NCI-H1436 treated with DMSO at 0.1 percent for 48 hours (cell line): ENCODE measurements around the gene SLC2A1.

Experiments
- DNase-seq: peaks from one replicate; lab custom pipeline; 2025; lab: John Stamatoyannopoulos, UW

SLC2A1 gene

DNA sequence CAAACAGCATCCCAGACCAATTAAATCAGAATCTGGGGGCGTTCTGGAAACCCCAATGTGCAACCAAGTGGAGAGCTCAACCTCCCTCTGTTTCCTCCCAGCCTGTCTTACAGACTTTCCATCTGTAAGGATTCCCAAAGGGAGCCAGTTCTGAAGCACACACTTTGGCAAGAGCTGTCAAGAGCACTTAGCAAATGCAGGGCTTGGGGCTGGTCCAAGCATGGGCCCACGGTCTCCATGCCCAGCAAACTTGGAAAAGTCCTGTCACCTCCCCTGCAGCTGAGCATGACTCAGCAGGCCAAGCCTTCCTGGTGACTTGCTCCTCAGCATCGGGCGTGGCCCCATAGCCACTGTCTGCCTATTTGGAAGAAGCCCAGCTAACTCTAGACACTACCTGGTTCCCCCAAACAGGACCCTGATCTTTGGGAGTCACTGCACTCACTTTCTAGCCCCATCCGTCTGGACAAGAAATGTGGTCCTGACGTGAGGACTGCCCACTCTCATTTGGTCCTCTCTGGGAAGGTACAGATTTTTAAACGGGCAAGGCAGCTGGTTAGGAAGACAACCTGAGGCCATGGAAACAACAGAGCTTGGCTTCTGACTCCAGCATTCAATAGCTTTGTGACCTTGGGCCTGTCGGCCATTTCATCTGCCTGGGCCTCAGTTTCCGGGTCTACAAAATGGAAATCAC, 16.9 kb downstream of the SLC2A1 start:
- DNase-seq: no peak

DNA sequence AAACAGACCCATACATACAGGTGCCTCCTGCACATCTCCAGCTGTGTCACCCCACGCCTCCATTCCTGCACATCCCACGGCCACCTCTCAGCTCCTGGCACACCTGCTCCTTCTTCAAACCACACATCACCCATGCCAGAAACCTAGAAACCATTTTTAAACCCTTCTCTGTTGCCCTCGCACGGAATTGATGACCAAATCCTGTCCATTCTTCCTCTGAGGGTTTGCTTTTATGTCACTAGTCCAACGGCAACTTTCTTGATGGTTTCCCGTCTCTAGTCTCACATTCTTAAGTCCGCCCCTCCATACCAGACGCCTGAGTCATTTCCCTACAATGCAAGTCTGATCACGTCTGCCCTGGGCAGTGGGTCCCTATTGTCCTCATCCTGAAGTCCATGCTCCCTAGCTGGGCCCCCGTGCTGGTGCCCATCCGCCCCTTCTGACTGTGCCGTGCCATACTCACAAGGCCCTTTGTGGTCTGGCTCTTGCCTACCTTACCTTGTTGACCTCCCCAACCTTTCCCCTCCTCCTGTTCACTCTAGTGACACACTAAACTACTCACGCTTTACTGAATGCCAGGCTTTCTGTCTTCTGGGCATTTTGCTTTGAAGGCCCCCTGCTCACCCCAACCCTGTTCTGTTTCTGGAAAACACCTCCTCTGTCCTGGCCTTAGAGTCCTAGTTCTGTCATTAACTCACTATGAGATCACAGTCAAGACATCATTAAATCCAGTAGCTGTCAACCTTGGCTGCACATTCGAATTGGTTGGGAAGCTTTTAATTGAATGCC, 17.6 kb downstream of the SLC2A1 start:
- DNase-seq: no peak

DNA sequence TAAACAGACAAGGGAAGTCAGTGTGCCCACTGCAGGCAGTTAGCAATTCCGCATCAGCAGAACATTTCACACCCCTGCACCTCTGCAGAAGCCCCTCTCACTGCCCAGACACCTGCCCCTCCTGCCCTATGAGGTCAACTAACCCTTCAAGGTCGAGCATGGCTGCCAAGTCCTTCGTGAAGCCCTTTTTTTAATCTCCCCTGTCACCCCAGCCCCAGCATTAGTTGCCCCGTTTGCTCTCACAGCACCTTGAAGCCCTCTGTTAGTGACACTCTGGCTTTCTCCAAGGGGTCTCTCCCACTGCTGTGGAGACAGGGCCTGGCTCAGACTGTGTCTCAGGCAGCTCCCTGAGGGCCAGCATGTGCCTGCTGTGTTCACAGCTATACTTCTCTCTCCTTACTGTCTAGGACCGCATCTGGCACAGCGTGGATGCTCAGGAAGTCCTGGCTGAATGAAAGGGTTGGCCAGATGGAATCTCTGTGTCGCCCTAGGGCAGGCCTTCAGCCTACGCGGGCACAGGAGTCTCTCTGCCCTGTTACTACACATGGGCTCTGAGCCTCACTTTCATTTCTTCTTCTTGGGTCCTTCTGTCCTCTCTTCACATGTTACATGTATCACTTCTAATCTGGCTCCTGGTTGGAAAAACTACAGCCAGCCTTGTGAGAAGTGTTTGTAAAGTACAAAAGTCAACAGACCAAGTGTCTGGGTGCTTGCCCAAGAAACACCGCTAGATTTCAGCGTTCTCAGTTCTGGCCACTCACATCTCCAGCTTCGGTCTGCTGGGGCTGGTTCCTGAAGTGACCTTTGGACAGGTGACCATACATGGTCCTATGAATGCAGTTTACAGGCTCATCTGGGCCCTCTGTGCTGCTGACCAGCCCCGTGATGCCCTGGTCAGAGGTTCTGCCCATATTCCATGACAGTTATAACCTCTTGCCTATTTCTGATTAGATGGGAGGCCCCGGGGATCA, 19.7 kb downstream of the SLC2A1 start:
- DNase-seq: no peak

DNA sequence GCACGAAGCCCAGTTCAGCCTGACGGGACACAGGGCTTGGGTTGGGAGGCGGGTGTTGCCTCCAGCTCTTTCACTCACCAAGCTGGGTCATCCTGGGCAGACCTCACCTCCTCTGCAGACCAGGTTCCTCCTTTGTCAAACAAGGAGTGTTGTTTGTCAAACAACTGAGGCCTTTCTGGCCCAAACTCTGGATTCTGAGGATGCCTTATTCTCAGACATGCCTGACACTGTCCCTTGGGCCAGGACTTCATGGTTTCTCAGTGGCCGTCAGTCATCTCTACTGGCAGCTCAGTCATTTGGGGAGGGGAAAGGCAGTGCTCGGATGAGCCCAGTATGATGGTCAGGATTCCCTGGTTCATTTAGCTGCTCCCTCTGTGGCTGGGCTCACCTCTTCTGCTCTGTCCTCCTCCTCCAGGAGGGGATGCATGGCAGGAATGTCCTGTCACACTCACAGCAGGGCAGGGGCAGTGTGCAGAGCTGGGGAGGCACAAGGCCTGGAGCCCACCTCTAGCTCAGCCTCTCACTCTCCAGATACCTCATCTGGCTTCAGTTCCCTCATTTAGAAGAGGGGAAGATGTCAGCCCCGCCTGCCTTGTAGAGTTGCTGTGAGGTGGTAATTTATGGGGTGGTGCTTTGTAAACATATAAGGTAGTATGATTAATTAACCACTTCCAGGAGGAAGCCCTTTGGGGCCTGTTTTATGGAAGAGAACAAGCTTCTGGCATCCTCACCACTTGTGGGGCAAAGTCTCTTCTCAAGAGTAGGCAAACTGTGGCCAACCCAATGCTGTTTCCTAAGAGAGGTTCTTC, 20.6 kb downstream of the SLC2A1 start:
- DNase-seq: no peak

DNA sequence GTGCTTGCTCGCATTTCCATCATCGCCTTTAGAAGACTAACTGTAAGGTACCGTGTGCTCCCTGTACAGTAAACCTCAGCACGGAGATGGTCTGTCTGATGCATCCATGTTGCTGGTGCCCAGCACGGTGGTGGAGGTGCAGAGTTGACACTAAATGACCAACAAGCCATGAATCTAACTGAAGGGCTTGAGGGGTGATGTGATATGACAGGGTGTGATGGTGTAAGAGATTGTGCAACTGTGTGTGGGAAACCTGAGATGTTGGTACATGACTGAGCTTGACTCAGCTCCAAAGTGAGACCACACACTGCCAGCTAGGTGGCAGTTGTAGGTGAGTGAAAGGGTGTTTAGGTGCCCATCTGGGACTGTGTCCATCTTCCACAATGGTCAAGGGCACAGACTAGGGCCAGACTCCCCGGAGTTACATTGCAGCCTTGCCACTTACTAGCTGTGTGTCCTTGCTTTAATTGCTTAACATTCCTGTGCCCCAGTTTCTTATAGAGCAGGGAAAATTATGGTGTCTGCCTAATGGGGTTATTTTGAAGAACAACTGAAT, 21.4 kb downstream of the SLC2A1 start:
- DNase-seq: no peak

DNA sequence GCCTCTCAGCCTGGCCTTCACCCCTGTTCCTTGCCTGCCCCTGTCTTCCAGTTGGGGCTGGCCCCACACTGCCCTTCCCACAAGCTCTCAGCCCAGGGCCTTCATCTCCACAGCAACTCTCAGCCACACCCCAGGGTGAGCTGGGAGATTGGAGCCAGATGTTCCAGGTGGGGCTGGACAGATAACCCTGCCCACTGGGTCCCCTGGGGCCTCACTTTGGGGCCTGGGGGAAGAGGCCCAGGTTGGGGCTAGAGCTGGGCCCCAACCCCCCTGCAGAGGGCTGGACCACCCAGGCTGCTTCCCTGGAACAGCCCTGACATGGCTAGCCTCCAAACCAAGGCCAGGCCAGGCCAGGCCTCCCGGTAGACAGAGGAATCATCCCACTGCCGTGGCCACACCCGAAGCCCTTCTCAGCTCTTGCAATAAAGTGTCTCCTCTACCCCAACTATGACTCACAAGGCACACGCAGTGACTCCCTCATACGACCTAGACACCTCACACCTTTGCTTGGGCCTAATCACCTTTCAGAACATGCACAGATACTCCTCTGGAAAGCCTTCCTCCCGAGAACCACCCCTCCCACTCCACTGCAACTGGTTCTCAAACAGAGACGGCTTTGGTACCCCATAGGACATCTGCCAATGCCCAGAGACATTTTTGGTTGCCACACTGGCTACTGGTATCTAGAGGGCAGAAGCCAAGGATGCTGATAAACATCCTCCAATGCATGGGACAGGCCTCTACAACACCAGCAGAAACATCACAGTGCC, 22.2 kb downstream of the SLC2A1 start:
- no peak for DNase-seq

DNA sequence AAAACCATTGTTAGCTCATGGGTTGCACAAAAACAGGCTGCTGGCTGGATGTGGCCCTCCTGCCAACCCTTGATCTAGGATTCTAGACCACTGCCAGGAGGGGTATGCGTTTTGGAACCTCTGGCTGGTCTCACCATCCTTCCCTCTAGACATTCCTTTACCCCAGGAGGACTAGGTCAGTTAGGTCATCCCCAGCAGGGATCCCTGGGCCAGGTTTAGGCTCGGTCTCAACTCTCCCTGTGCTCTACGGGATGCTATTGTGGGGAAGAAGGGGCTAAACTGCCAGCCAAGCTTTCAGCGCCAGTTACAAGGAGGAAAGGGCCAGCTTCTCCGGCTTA, 22.7 kb downstream of the SLC2A1 start:
- no peak for DNase-seq

DNA sequence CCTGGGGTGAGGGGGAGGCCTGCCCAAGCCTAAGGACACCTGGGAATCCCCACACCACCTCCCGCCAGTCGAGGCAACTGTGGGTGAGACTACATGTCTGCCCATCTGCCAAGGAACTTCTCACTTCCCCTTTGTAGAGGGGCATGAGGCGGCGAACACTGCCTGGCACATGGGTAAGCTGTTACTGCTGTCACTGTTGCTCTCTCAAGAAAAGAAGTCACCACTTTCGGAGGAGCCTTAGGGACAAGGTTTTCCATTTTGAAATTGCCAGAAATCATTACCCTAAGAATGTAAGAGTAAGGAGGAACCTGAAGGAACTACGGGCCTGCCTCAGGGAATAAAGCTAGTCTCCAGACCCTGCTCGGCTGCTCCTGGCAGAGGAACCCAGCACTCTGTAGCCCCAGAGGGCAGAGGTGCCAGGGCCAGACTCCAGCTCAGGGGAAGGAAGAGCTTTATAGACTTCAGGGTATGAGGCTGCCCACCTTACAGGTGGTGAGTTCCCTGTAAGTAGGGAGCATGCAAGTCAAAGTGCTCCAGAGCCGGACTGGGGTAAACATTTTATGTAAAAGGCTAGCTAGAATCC, 23.3 kb downstream of the SLC2A1 start:
- no peak for DNase-seq

DNA sequence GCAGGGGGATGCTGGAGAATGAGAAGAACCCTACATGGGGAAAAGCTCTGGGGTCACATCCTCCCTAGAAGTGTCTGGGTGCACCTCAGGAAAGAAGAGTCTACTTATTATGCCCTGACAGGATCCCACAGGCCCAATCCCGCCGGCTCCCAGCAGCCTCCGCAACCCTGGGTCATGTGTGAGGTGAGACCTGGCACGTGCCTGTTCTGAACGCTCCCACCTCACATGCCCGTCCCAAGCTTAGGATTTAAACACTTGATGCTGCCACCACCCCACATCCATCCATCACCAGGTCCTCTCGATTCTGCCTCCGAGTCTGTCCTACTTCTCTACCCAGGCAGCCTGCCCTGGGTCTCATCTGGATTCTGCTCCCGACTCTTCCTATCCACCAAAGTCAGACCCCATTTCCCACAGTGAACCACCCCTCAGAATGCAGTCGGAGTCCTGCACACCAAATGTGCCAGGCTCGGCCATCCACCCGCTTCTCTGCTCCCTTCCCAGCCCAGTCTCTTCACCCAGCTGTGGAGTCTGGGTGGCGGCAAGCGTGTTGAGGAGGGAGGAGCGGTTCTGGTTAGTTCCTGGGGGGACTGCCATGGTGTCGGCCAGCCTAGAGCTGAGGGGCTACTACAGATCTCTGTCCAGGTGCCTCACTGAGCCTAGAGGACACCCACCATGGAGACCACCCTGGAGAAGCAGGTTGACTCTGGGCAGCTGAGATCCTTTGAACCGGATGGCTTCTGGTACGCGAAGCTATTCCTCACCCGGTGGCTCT, 23.9 kb downstream of the SLC2A1 start:
- DNase-seq: no peak

DNA sequence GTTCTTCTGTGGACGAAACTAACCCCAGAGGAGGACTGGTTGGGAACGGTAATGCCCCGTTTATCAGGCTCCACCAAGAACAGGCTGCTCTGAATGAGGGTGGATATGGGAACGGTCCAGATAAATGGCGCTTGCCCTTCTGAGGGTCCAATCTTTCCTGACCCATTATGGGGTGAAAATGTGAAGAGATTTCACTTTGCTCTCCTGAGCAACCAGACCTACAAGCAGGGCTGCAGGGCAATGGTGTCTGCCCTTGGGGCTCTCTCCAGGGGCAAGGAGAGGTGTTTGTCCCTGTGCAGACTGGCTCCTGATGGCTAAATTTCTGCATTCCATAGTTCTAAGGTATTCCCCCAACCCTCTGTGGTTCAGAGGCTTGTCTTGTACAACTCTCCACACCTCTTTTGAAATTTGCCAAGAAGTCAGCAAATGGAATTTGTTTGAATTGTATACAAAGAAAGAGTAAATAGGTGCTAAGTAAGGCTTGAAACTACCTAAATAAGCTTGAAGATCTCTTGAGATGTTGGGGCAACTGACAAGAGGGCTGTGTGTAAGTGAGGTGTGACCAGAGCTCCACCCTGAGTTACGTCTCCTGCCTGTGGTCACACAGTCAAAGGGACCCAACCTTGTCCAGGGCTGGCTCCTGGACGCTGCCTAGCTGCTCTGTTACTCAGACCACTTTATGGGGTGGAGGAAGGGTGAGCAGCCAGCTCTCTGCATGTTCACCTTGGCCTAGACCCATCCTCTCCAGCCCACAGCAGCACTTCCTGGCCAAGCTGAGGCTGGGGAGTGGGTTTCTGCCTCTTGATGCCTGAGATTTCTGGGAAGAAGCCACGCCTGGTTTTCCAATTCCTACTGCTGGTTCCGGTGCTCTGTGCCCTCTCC, 24.8 kb downstream of the SLC2A1 start:
- no peak for DNase-seq

DNA sequence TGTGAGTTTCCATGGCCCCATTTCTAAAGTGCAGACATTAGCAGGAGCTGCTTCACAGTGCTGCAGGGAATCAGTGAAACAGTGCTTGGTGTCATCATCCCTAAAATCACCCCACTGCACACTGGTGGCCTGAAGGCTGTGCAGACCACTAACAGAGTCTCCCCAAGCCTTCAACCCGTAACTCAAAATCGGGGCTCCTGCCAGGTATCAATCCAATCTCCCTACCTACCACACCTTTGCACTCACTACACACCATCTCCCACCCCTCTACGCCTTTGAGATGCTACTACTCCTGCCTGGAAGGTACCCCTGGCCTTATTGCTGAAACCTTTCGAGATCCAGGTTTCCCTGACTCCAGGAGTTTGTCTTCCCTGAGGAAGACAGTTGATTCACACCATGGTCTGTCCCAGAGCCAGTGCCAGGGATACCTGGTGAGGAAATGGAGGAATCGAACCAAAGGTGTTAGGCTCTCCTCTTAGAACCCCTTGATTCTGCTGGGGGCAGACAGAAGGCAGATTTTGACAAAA, 25.5 kb downstream of the SLC2A1 start:
- DNase-seq: no peak

DNA sequence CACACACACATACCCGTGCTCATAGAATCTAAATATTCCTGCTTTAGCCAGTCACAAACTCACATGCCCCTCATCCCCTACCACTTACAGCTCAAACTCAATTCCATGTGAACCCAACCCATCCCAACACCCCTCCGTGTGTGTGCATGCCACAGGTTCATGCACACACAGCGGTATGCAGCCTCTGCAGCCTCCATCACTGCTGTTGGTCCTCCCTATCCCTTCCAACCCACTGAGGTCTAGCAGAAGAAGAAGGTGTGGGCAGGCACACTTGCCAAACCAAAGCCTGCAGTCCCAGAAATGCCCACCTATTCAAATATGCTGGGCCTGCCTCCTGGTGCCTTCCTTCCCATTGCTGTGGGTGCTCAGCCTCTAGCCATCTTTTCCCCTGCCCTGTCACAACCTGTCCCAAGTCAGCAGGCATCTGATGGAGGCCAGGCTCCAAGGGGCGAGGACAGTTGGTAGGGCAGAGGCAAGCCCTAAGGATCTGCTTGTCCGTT, 26.2 kb downstream of the SLC2A1 start:
- no peak for DNase-seq

DNA sequence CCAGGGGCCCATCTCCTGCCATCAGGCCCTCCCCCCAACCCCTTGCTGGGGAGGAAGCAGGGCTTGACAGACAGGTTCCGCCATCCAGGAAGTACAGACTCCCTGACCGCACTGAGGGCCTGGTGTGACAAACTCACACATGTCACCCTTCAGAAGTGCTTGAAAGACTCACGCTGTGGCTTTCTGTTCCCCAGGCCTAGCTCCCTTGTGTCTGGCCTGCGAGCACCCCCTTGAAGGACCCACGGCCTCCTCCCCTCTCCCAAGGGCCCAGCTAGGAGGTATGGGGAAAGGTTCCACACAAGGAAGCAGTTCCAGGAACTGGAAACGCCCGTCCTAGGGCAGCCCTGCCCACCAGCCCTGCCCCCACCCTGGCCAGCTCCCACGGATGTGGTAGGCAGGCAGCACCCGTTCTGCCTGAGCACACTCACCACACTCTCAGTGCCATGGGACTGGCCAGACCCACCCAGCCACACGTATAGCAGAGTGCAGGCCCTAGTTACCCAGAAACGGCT, 26.7 kb downstream of the SLC2A1 start:
- no peak for DNase-seq

DNA sequence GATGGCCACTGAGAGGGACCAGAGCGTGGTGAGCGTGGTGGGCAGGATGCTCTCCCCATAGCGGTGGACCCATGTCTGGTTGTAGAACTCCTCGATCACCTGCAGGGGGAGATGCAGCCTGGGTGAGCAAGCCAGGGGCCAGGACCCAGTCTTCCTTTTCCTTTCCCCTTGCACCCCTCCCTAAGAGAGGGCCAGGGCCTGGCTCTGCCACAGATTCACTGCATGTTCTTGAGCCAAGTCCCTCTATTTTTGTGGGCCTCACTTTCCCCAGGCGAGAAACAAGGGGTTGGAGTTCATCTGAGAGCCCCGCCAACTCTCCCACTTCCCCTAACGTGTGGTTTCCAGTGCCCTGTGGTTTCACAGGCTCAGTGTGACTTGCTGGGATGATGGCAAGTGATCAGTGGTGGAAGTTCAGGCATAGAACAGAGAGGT, 27.5 kb downstream of the SLC2A1 start:
- no peak for DNase-seq

DNA sequence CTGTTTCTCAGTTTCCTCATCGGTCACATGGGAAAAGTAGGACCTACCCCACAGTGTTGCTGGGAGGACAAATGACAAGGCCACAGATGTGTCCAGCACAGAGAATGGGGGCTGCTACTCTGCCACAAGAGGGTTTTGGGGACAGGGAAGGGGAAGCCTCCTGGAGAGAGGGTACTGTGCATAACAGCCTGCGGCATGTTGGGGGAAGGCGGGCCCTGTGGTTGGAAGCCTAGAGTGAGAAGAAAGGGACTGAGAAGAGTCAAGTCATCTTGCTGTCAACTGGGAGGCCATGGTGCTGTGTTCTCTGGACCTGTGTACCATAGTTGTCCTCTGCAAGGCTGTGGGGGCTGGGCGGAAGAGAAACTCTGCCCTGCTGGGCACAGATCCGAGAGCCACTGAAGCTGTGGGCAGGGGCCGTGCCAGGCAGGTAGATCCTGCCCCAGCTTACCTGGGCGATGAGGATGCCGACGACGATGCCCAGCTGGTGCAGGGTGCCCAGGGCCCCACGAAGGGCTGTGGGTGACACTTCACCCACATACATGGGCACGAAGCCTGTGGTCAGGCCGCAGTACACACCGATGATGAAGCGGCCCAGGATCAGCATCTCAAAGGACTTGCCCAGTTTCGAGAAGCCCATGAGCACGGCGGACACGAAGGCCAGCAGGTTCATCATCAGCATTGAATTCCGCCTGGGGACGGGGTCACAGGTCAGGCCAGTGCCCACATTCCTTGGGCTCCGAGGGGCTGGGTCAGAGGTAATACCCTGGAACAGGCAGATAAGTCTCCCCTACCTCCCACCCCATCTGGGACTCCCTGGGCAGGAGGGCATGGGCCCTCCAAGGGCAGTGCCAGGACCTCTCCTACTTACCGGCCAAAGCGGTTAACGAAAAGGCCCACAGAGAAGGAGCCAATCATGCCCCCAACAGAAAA, 28.2 kb downstream of the SLC2A1 start:
- DNase-seq: no peak

DNA sequence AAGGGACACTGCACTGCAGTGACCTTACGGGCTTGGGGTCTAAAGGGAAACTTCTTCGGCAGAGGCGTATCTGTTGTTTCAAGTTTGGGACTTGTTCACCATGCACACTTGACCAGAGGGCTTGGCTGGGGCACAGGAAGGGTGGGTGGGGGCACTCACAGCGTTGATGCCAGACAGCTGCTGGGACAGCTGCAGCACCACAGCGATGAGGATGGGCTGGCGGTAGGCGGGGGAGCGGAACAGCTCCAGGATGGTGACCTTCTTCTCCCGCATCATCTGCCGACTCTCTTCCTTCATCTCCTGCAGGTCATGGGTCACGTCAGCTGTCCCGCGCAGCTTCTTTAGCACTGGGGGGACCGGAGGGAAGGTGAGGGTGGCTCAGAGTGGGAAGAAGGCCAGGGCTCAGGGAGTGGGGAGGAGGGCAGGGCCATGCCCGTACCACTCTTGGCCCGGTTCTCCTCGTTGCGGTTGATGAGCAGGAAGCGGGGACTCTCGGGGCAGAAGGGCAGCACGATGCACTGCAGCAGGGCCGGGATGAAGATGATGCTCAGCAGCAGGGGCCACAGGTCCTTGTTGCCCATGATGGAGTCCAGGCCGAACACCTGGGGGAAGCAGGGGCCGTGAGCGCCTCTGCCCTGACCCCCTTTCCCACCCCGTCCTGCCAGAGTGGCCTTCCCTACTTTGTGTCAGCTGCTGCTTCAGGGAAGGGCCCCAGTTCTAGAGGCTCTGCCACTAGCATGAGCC, 29.1 kb downstream of the SLC2A1 start:
- DNase-seq: no peak
